Naive thymus-derived CD4-positive, alpha-beta T cell (primary cell): ENCODE data around the gene CCDC187. TPM values are rescaled to one million over a fixed set of nuclear protein-coding genes. Genes with fewer than 3 reads are reported as not detected.

ENCODE experiments used
- ATAC-seq: fragments of 150-1000 bp; cut with Tn5 transposase; 2 replicates; pipeline ENCODE4 v1.10.0; 2021; ENCODE audit warnings: mild to moderate bottlenecking, moderate library complexity
- CTCF ChIA-PET: fragments of 350-600 bp; sonication (Branson Sonifier 250); formaldehyde crosslinking; loops from one replicate; lab custom pipeline; 2021; ENCODE audit warnings: antibody characterized with exemption; lab: Charles Lee
- POLR2A ChIA-PET: fragments of 350-600 bp; sonication (Branson Sonifier 250); formaldehyde crosslinking; loops from one replicate; lab custom pipeline; 2021; ENCODE audit warnings: antibody characterized with exemption, inconsistent platforms; lab: Charles Lee
- DNase-seq, 9 donors: peaks; one replicate each; pipeline versions ENCODE4 v3.0.0 to v3.0.0-alpha.2; 2020 to 2022; ENCODE audit warnings: mixed read lengths in 1 of 9
- H3K27ac ChIP-seq: one replicate; pipeline ENCODE4 v1.7.0; 2013; ENCODE audit warnings: mild to moderate bottlenecking, low read depth, low read length, moderate library complexity
- H3K27me3 ChIP-seq, 2 donors: one replicate each; pipeline ENCODE4 v1.7.0; 2013; ENCODE audit warnings: low read length in 2 of 2, mild to moderate bottlenecking in 2 of 2, moderate library complexity in 2 of 2; ENCODE audit not compliant: control insufficient read depth in 2 of 2, insufficient read depth in 2 of 2
- H3K36me3 ChIP-seq, 3 experiments: 1 replicate in 2 of 3; 2 replicates in 1 of 3; pipeline ENCODE4 v1.7.0; 2013; ENCODE audit warnings: low read length in 3 of 3, mild to moderate bottlenecking in 3 of 3, moderate library complexity in 1 of 3; ENCODE audit not compliant: insufficient read depth in 3 of 3, control insufficient read depth in 2 of 3
- H3K4me1 ChIP-seq, 2 donors: one replicate each; pipeline ENCODE4 v1.7.0; 2013; ENCODE audit warnings: low read length in 2 of 2, mild to moderate bottlenecking in 2 of 2, moderate library complexity in 1 of 2; ENCODE audit not compliant: control insufficient read depth in 2 of 2, insufficient read depth in 2 of 2
- H3K4me3 ChIP-seq: 2 replicates; pipeline ENCODE4 v1.7.0; 2013; ENCODE audit warnings: mild to moderate bottlenecking, low read length
- H3K9me3 ChIP-seq, 3 experiments: 1 replicate in 2 of 3; 2 replicates in 1 of 3; pipeline ENCODE4 v1.7.0; 2013; ENCODE audit warnings: low read length in 3 of 3; ENCODE audit not compliant: control insufficient read depth in 2 of 3
- H3K27ac Mint-ChIP-seq, 9 donors: one replicate each; pipeline ENCODE4 v1.8.0; 2020 to 2022; ENCODE audit warnings: mixed read lengths in 9 of 9, mild to moderate bottlenecking in 8 of 9, moderate library complexity in 5 of 9, inconsistent platforms in 2 of 9
- H3K27me3 Mint-ChIP-seq, 5 donors: one replicate each; pipeline ENCODE4 v1.8.0; 2021 to 2022; ENCODE audit warnings: mixed read lengths in 5 of 5, mild to moderate bottlenecking in 1 of 5
- H3K36me3 Mint-ChIP-seq, 5 donors: one replicate each; pipeline ENCODE4 v1.8.0; 2020 to 2022; ENCODE audit warnings: mixed read lengths in 5 of 5, mild to moderate bottlenecking in 3 of 5, inconsistent platforms in 1 of 5
- H3K4me1 Mint-ChIP-seq, 7 donors: one replicate each; pipeline ENCODE4 v1.8.0; 2020 to 2022; ENCODE audit warnings: mixed read lengths in 7 of 7, mild to moderate bottlenecking in 3 of 7, inconsistent platforms in 1 of 7
- H3K4me3 Mint-ChIP-seq, 10 donors: one replicate each; pipeline ENCODE4 v1.8.0; 2020 to 2022; ENCODE audit warnings: mild to moderate bottlenecking in 10 of 10, mixed read lengths in 10 of 10, moderate library complexity in 6 of 10, inconsistent platforms in 2 of 10
- H3K9me3 Mint-ChIP-seq, 11 donors: one replicate each; pipeline ENCODE4 v1.8.0; 2020 to 2022; ENCODE audit warnings: mixed read lengths in 11 of 11, mild to moderate bottlenecking in 4 of 11, inconsistent platforms in 1 of 11, moderate library complexity in 1 of 11
- intact Hi-C, 2 donors: fragments of 100-400 bp; cut with micrococcal nuclease; formaldehyde crosslinking; loops; one replicate each; pipeline ENCODE4 v1.15.1; 2023
- polyA plus RNA-seq, 2 donors: library from polyadenylated mRNA; unstranded; fragments of 300-500 nt; fragmentation: Illumina TruSeq; gene quantifications; one replicate each; pipeline ENCODE4 v1.2.3, GENCODE V29; 2021
- total RNA-seq, 6 experiments: library from RNA in 5 of 6; stranded (reverse) in 5 of 6; gene quantifications; 1 replicate in 5 of 6; 2 replicates in 1 of 6; pipeline ENCODE4 v1.2.3 and lab custom pipeline; 2021 to 2026

Gene CCDC187
- total and polyA plus RNA-seq, 7 experiments from 2014 or later, result 0.10 TPM; not detected in 6

DNA sequence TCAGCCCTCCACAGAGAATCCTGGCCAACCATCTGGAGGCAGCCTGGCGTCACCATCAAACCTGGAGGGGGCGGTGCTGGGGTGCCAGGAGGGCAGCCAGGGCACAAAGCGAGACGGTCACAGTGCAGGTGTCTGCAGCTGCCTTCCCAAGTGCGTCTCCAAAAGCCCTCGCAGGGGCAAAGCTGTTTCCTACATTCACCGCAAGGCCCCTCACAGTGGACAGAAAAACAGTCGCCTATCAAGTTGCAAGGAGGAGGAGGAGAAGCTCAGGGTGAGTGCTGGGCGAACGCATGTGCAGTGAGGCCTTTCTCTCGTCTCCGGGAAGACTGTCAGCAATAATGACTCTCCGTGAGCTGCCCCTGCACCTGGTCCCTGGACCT lies 81.0 kb downstream of the CCDC187 start:
- H3K27me3 Mint-ChIP-seq, result no peaks in the 10 kb centered on the region
- H3K27ac Mint-ChIP-seq, result no peak overlapping the region
- H3K4me3 ChIP-seq, result no peak overlapping the region
- H3K36me3 Mint-ChIP-seq, result peaks cover 0 to 56% (median 13%) of the 10 kb centered on the region in 5 donors
- no peaks in the 10 kb centered on the region for H3K27me3 ChIP-seq
- H3K9me3 ChIP-seq, result no peaks in the 10 kb centered on the region
- peaks cover 4 to 14% (median 5%) of the 10 kb centered on the region in 7 donors for H3K4me1 Mint-ChIP-seq
- no peak for ATAC-seq
- no peak overlapping the region for H3K4me3 Mint-ChIP-seq
- H3K9me3 Mint-ChIP-seq, result no peaks in the 10 kb centered on the region
- no peak for DNase-seq
- no peak overlapping the region for H3K27ac ChIP-seq
- POLR2A ChIA-PET, result interaction anchor here (1.3 kb wide), 1 partner anchor 44 kb away, joined by 3 read pairs; no protein-coding TSS in a partner anchor
- CTCF ChIA-PET, result no interaction called here
- intact Hi-C loops, result no loop called here
- H3K36me3 ChIP-seq, result peaks cover 0 to 75% (median 0%) of the 10 kb centered on the region in 3 experiments
- no peaks in the 10 kb centered on the region for H3K4me1 ChIP-seq

DNA sequence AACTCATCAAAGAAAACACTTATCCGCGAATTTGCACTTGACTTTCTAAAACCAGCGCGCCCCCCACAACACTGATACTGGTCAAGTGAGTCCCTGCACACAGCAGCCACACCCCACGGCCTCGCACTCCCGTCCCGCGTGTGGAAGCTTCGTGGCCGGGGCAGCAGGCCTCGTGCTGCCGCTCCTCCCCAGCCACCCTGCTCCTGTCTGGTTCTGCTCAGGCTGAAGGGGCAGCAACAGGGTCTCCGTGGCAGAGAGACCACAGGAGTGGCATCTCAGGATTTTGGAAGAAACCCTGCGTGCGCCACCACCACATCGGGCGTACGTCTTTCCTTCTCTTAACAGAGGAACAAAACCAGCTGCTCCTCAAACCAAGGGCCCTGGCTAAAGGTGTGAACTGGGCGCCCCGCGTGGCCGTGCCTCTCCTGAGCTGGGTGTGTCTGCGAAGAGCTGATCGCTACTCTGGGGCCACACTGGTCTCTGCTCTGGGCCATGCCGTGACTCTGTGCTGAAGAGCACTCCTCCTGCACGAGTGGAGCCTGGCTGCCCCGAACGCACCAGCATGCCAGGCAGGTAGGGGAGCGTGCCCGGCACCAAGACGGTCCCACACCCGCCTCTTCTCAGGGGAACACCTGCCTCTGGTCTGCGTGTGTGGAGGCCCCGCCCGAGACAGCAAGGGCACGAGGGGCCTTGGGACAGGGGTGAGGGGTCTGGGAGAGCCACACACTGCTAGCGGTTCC lies 81.6 kb downstream of the CCDC187 start:
- intact Hi-C loops, result no loop called here
- no peak overlapping the region for H3K4me3 ChIP-seq
- ChIA-PET CTCF (no interaction called here), POLR2A (interaction anchor here (1.3 kb wide), 1 partner anchor 45 kb away, joined by 3 read pairs; no protein-coding TSS in a partner anchor)
- H3K4me3 Mint-ChIP-seq, result no peak overlapping the region
- no peak for DNase-seq
- no peak for ATAC-seq
- peak overlapping the region in 1 of 9 donors; percentile 70 for H3K27ac Mint-ChIP-seq
- H3K9me3 Mint-ChIP-seq, result no peaks in the 10 kb centered on the region
- H3K9me3 ChIP-seq, result no peaks in the 10 kb centered on the region
- H3K27me3 ChIP-seq, result no peaks in the 10 kb centered on the region
- peaks cover 0 to 58% (median 13%) of the 10 kb centered on the region in 5 donors for H3K36me3 Mint-ChIP-seq
- H3K27ac ChIP-seq, result no peak overlapping the region
- H3K36me3 ChIP-seq, result peaks cover 0 to 80% (median 0%) of the 10 kb centered on the region in 3 experiments
- no peaks in the 10 kb centered on the region for H3K4me1 ChIP-seq
- H3K27me3 Mint-ChIP-seq, result no peaks in the 10 kb centered on the region
- H3K4me1 Mint-ChIP-seq, result peaks cover under 1 to 11% (median 4%) of the 10 kb centered on the region in 7 donors

DNA sequence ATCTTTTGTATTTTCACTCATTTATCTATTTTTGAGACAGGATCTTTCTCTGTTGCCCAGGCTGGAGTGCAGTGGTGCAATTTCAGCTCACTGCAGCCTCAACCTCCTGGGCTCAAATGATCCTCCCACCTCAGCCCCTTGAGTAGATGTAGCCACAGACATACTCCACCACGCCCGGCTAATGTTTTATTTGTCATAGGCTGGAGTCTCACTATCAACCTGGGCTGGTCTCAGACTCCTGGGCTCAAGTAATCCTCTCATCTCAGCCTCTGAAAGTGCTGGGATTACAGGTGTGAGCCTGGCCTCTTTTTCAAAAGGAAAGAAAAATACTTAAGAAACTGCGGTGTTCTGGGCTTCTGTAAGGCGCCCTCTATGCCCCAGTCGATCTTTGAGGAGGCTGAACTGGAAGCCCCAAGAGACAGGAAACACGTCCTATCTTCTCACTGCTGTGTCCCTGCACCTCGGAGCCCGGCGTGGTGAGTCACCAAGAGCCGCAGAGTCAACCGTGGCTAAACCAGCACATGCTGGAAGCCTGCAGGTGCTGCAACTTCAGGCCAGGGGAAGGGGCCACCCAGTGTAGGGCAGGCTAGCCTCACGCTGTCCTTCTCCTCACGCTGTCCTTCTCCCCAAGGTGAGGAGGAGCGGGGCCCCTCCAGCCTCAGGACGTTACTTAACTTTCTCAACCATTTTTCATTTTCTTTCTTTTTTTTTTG lies 83.7 kb downstream of the CCDC187 start:
- intact Hi-C loops, result no loop called here
- no peak overlapping the region for H3K4me3 Mint-ChIP-seq
- H3K4me1 ChIP-seq, result no peaks in the 10 kb centered on the region

DNA sequence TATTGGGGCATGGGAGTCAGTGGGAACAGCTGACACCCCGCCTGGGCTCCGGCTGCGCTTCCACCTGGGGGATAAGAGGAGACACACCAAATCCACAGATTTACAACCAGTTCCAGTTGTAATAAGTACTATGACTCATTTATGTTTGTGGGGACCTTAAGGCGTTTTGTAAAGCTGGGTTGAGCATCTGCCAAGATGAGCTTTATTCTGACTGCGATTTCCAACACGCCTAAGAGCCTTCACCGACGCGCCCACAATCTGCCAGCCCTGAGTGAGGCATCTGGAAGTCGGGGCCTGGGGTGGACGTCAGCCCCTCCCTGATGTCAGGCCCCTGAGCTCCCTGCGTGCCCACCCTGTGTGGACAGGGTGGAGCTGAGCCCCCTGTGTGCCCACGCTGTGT lies 84.6 kb downstream of the CCDC187 start:
- peaks cover 0 to 98% (median 4%) of the 10 kb centered on the region in 3 experiments for H3K36me3 ChIP-seq

More for the DNA sequence above, 83.7 kb downstream of the CCDC187 start:
- no peaks in the 10 kb centered on the region for H3K27me3 Mint-ChIP-seq
- Histone ChIP-seq H3K36me3 (peaks cover 0 to 94% (median 0%) of the 10 kb centered on the region in 3 experiments), H3K27ac (no peak overlapping the region), H3K4me3 (no peak overlapping the region), H3K9me3 (no peaks in the 10 kb centered on the region), H3K27me3 (no peaks in the 10 kb centered on the region)
- peaks cover 0 to 3% (median 2%) of the 10 kb centered on the region in 7 donors for H3K4me1 Mint-ChIP-seq
- H3K9me3 Mint-ChIP-seq, result no peaks in the 10 kb centered on the region
- DNase-seq (no peak), ATAC-seq (no peak)
- H3K36me3 Mint-ChIP-seq, result peaks cover 0 to 64% (median 22%) of the 10 kb centered on the region in 5 donors
- H3K27ac Mint-ChIP-seq, result peak overlapping the region in 1 of 9 donors; percentile 18
- ChIA-PET POLR2A (no interaction called here), CTCF (no interaction called here)

DNA sequence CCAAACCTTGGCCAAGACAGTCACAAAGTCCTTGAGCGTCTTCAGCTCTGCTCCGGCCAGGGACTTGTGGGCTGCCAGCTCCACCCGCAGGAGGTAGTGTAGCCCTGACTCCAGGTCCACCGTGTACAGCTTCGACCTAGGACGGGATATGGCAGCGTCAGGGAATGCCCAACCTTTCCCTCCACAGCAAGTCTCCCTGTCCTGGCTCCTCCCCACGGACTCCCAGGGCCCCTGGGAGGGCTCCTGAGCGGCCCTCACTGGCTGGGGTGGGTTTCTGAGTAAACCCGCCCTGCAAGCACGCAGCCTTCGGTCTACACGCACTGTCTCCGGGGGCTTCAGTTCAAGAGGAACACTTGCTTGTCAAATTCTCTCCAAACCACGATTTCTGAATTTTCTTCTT lies 85.2 kb downstream of the CCDC187 start:
- H3K27me3 Mint-ChIP-seq, result no peaks in the 10 kb centered on the region
- H3K36me3 Mint-ChIP-seq, result peaks cover 4 to 69% (median 27%) of the 10 kb centered on the region in 5 donors
- ATAC-seq (no peak), DNase-seq (no peak)
- Histone ChIP-seq H3K4me3 (no peak overlapping the region), H3K27ac (no peak overlapping the region), H3K27me3 (no peaks in the 10 kb centered on the region), H3K9me3 (no peaks in the 10 kb centered on the region), H3K4me1 (no peaks in the 10 kb centered on the region), H3K36me3 (peaks cover 0 to 98% (median 4%) of the 10 kb centered on the region in 3 experiments)
- no peak overlapping the region for H3K27ac Mint-ChIP-seq
- H3K4me3 Mint-ChIP-seq, result no peak overlapping the region
- intact Hi-C loops, result no loop called here
- peaks cover 0 to 2% (median 0%) of the 10 kb centered on the region in 11 donors for H3K9me3 Mint-ChIP-seq
- ChIA-PET POLR2A (no interaction called here), CTCF (no interaction called here)
- peaks cover 0 to 2% (median 0%) of the 10 kb centered on the region in 7 donors for H3K4me1 Mint-ChIP-seq

More for the DNA sequence above, 84.6 kb downstream of the CCDC187 start:
- Mint-ChIP-seq H3K27ac (no peak overlapping the region), H3K27me3 (no peaks in the 10 kb centered on the region), H3K4me3 (no peak overlapping the region), H3K9me3 (peaks cover 0 to 2% (median 0%) of the 10 kb centered on the region in 11 donors), H3K4me1 (peaks cover 0 to 2% (median 0%) of the 10 kb centered on the region in 7 donors), H3K36me3 (peaks cover 4 to 68% (median 27%) of the 10 kb centered on the region in 5 donors)
- Histone ChIP-seq H3K27me3 (no peaks in the 10 kb centered on the region), H3K9me3 (no peaks in the 10 kb centered on the region), H3K27ac (no peak overlapping the region), H3K4me1 (no peaks in the 10 kb centered on the region), H3K4me3 (no peak overlapping the region)
- CTCF ChIA-PET, result no interaction called here
- DNase-seq (no peak), ATAC-seq (no peak)
- intact Hi-C loops, result no loop called here
- POLR2A ChIA-PET, result no interaction called here

DNA sequence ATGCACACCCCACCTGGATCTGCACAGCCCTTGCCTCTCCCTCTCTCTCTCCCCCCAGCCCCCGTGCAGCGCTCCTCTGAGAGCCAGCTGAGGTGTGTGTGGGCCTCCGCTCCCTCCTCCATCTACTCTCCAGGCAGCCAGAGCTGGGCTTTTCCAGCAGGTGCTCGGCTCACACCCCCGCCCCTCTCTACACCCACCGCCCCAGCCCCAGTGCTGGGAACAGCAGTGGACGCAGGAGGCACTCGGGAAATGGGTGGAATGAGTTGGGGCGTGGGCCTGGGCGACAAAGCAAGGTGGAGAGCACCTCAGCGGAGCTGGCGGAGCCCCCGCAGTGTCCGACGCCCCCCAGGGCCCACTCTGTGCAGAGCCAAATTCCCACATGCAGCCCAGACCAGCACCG lies 85.6 kb downstream of the CCDC187 start:
- ChIA-PET POLR2A (interaction anchor here (0.6 kb wide), 1 partner anchor 20 kb away, joined by 3 read pairs; no protein-coding TSS in a partner anchor), CTCF (no interaction called here)
- peaks cover 0 to 2% (median 0%) of the 10 kb centered on the region in 11 donors for H3K9me3 Mint-ChIP-seq
- ATAC-seq (no peak), DNase-seq (no peak)
- H3K27ac Mint-ChIP-seq, result no peak overlapping the region
- H3K27me3 ChIP-seq, result no peaks in the 10 kb centered on the region
- peaks cover 0 to 98% (median 4%) of the 10 kb centered on the region in 3 experiments for H3K36me3 ChIP-seq
- intact Hi-C loops, result no loop called here
- no peak overlapping the region for H3K27ac ChIP-seq
- H3K9me3 ChIP-seq, result no peaks in the 10 kb centered on the region
- H3K4me1 Mint-ChIP-seq, result peaks cover 0 to 2% (median 0%) of the 10 kb centered on the region in 7 donors
- no peak overlapping the region for H3K4me3 Mint-ChIP-seq
- no peaks in the 10 kb centered on the region for H3K4me1 ChIP-seq
- peaks cover 4 to 69% (median 24%) of the 10 kb centered on the region in 5 donors for H3K36me3 Mint-ChIP-seq
- H3K27me3 Mint-ChIP-seq, result no peaks in the 10 kb centered on the region
- no peak overlapping the region for H3K4me3 ChIP-seq
